Measurements from ENCODE around the gene PTPDC1.
"Not testable (repeated sequence)": the region's sequence is repeated elsewhere in the genome, so short reads cannot be mapped to it uniquely, and the experiment has no call there.

The PTPDC1 gene

DNA sequence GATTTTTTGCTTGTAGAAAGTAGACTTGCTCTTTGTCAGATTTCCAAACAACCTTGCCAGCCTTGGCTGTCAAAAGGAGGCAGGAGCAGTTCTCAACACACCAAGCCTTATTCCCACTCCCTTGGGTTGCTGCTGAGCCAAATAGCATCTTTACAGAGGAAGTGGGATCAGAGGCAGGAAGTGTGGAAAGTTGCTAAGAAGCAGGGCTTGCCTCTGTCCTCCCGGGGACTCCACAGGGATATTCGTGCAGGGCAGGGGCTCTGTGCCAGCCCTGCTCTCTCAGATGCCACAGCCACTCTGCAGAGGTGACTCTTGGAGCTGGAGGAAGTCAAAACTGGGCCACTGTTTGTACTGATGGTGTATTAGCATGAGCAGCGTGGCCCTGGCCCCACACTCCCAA is 24.3 kb downstream of the PTPDC1 start:
- DNase-seq (ENCODE audit: low read depth), result peak; percentile 75
- H3K4me3 ChIP-seq (replicated peaks; ENCODE audit: low read depth, low read length), result no peak overlapping the region
- TF ChIP-seq, protein P1, sequence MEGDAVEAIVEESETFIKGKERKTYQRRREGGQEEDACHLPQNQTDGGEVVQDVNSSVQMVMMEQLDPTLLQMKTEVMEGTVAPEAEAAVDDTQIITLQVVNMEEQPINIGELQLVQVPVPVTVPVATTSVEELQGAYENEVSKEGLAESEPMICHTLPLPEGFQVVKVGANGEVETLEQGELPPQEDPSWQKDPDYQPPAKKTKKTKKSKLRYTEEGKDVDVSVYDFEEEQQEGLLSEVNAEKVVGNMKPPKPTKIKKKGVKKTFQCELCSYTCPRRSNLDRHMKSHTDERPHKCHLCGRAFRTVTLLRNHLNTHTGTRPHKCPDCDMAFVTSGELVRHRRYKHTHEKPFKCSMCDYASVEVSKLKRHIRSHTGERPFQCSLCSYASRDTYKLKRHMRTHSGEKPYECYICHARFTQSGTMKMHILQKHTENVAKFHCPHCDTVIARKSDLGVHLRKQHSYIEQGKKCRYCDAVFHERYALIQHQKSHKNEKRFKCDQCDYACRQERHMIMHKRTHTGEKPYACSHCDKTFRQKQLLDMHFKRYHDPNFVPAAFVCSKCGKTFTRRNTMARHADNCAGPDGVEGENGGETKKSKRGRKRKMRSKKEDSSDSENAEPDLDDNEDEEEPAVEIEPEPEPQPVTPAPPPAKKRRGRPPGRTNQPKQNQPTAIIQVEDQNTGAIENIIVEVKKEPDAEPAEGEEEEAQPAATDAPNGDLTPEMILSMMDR (IDR thresholded peaks at IDR 0.05; ENCODE audit: low read length, missing control alignments), result no peak

DNA sequence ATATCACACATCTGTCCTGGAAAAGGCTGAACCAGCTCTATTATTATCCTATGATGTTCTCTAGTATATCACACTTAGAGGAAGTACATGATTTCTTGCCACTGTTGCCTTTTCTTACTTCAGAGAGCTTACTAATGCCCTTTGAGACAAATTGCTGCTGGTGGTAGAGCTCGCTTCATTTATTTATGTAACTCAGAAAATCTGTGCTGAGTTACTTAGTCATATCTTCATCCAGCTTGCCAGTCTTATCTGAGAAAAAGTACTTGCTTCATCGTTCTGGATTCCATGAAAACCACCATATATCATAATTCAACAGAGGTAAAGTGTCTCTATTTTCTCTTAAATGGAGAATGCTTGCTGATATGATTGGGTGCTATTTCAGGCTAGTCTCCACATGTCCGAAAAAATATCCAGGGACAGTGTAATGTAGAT is 26.6 kb downstream of the PTPDC1 start:
- peak; percentile 85 for DNase-seq (ENCODE audit: low read depth)
- TF ChIP-seq, protein P1 (IDR thresholded peaks at IDR 0.05; ENCODE audit: low read length, missing control alignments), result no peak
- H3K4me3 ChIP-seq (replicated peaks; ENCODE audit: low read depth, low read length), result no peak overlapping the region

DNA sequence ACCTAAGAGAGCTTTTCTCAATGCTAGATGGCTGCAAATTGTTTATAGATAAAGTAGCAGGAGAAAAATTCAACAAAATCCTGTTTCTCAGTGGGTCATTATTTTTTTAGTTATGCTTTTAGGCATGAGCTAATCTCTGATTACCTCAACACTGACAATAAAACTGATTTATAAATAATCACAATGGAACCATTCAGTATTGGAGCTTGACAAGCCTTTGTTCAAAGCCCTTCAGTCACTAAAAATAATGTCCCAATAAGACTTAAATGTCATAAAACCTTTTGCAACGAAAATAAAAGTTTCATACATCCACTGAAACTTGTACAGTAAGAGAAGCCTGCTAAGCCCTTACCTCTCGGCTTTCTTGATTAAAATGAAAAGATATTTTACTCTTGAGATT is 27.2 kb downstream of the PTPDC1 start:
- DNase-seq (ENCODE audit: low read depth), result no peak
- TF ChIP-seq, protein P1 (IDR thresholded peaks at IDR 0.05; ENCODE audit: low read length, missing control alignments), result no peak
- no peak overlapping the region for H3K4me3 ChIP-seq (replicated peaks; ENCODE audit: low read depth, low read length)

DNA sequence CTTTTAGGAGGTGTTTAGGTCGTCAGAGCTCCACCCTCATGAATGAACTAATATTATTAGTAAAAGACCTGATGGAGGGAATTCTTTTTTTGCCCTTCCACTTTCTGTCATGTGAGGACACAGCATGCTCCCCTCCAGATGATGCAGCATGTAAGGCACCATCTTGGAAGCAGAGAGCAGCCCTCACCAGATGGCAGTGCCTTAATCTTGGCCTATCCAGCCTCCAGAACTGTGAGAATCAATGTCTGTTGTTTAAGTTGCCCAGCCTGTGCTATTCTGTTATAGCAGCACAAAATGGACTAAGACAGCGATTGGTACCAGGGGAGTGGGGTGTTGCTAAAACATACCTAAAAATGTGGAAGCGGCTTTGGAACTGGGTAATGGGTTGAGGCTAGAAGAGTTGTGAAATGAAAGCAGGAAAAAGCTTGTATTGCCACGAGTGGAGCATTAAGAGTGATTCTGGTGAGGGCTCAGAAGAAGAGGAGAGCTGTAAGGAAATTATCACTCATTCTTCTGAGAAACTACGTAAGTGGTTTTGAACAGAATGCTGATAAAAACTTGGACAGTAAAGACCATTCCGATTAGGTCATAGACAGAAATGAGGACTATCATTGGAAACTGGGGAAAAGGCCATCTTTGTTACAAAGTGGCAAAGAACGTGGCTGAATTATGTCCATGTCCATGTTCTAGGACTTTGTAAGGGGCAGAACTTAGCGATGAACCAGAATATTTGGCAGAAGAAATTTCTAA is 28.6 kb downstream of the PTPDC1 start:
- peak; percentile 80 for DNase-seq (ENCODE audit: low read depth)
- TF ChIP-seq, protein P1 (IDR thresholded peaks at IDR 0.05; ENCODE audit: low read length, missing control alignments), result no peak
- no peak overlapping the region for H3K4me3 ChIP-seq (replicated peaks; ENCODE audit: low read depth, low read length)

DNA sequence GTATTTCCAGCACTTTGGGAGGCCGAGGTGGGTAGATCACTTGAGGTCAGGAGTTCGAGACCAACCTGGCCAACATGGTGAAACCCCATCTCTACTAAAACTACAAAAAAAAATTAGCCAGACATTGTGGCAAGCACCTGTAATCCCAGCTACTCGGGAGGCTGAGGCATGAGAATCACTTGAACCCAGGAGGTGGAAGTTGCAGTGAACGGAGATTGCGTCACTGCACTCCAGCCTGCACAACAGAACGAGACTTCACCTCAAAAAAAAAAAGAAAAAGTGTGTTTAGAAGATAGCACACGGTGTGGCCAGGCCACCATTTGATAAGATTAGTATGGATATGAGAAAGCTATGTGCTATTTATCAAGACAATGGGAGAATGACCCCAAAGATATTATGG is 35.8 kb downstream of the PTPDC1 start:
- not testable (repeated sequence) for H3K4me3 ChIP-seq (replicated peaks; ENCODE audit: low read depth, low read length); DNase-seq (ENCODE audit: low read depth)

DNA sequence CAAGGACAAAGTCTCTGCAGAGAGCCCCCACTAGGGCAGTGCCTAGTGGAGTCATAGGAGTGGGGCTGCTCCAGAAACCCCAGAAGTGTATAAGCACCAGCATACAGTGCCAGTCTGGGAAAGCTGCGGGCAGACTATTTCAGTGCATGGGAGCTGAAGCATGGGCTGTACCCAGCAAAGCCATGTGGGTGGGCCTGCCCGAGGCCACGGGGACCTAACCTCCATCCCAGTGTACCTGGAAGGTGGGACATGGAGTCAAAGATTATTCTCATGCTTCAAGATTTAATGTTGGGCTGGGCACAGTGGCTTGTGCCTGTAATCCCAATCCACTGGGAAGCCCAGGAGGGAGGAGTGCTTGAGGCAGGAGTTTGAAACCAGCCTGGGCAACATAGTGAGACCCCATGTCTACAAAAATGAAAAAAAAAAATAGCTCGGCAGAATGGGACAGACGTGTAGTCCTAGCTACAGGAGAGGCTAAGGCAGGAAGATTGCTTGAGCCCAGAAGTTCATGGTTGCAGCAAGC is 36.7 kb downstream of the PTPDC1 start:
- no peak for DNase-seq (ENCODE audit: low read depth)
- TF ChIP-seq, protein P1 (IDR thresholded peaks at IDR 0.05; ENCODE audit: low read length, missing control alignments), result no peak
- H3K4me3 ChIP-seq (replicated peaks; ENCODE audit: low read depth, low read length), result no peak overlapping the region

DNA sequence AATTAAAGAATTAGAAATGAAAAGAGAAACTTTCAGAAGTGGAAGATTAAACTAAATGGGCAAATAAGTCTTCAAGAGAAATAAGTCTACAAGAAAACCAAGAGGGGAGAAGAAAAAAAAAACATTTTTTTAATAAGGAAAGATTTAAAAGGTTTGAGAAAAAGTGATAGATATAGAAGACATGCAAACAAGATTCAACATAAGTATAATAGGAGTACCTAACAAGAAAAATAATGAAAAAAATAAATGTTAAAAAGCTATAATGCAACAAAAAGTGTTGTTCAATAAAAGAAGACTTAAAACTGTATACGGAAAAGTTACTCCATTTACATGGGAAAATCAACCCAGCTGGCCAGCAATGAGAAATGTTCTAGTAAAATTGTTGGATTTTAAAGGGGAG is 42.6 kb downstream of the PTPDC1 start:
- DNase-seq (ENCODE audit: low read depth), result no peak
- H3K4me3 ChIP-seq (replicated peaks; ENCODE audit: low read depth, low read length), result no peak overlapping the region
- TF ChIP-seq, protein P1 (IDR thresholded peaks at IDR 0.05; ENCODE audit: low read length, missing control alignments), result no peak
